Body of pancreas (tissue), 4 donors: ENCODE data around the gene KLF12.

Experiments
- CTCF ChIP-seq, 7 experiments: fragments of 450-650 bp in 4 of 7; fragments of 200-600 bp in 3 of 7; sonication (generic) in 3 of 7; IDR thresholded peaks; one replicate each; pipeline ENCODE4 v1.5.1; 2016 to 2019; ENCODE audit warnings: antibody characterized with exemption in 7 of 7
- POLR2A ChIP-seq, 3 donors: fragments of 450-650 bp; IDR thresholded peaks; one replicate each; pipeline ENCODE4 v1.6.1; 2016; ENCODE audit warnings: antibody characterized with exemption in 3 of 3, mild to moderate bottlenecking in 2 of 3

GRCh38 chr13:74104661-74105275 is 29.4 kb downstream of the KLF12 start:
- TF ChIP-seq CTCF (IDR thresholded peaks at IDR 0.05) = no peak
- no peak for TF ChIP-seq POLR2A (IDR thresholded peaks at IDR 0.05)
